ENCODE measurements around the gene MBP. TPM values are rescaled to one million over a fixed set of nuclear protein-coding genes. Genes with fewer than 3 reads are reported as not detected.

MBP gene
- polyA plus RNA-seq, 1 experiment: 2.1 TPM

GRCh38 chr18:77123320-77124231 lies 9.0 kb downstream of the MBP start:
- POLR2A ChIA-PET: no interaction called here
- Histone ChIP-seq H3K27me3 (ENCODE audit: control insufficient read depth, insufficient read depth, low read length) (no peaks in the 10 kb centered on the region), H3K36me3 (ENCODE audit: control insufficient read depth, insufficient read depth, low read length) (no peaks in the 10 kb centered on the region), H3K4me3 (ENCODE audit: low read depth, low read length) (no peak overlapping the region)
- CTCF ChIA-PET: interaction anchor here (0.9 to 1.5 kb wide), 3 partner anchors 16 to 124 kb away, joined by 3 to 4 read pairs (median 3); no protein-coding TSS in a partner anchor
- no peak for DNase-seq (ENCODE audit: low read depth)
- no peak for TF ChIP-seq CTCF (IDR thresholded peaks at IDR 0.05; ENCODE audit: insufficient read depth, low read depth, low read length)

GRCh38 chr18:77121523-77121922 lies 11.1 kb downstream of the MBP start:
- CTCF ChIA-PET: interaction anchor here (0.6 kb wide), 1 partner anchor 122 kb away, joined by 5 read pairs; no protein-coding TSS in a partner anchor
- no peak for DNase-seq (ENCODE audit: low read depth)
- Histone ChIP-seq H3K36me3 (ENCODE audit: control insufficient read depth, insufficient read depth, low read length) (no peaks in the 10 kb centered on the region), H3K4me3 (ENCODE audit: low read depth, low read length) (no peak overlapping the region), H3K27me3 (ENCODE audit: control insufficient read depth, insufficient read depth, low read length) (no peaks in the 10 kb centered on the region)
- POLR2A ChIA-PET: no interaction called here
- no peak for TF ChIP-seq CTCF (IDR thresholded peaks at IDR 0.05; ENCODE audit: insufficient read depth, low read depth, low read length)

DNA sequence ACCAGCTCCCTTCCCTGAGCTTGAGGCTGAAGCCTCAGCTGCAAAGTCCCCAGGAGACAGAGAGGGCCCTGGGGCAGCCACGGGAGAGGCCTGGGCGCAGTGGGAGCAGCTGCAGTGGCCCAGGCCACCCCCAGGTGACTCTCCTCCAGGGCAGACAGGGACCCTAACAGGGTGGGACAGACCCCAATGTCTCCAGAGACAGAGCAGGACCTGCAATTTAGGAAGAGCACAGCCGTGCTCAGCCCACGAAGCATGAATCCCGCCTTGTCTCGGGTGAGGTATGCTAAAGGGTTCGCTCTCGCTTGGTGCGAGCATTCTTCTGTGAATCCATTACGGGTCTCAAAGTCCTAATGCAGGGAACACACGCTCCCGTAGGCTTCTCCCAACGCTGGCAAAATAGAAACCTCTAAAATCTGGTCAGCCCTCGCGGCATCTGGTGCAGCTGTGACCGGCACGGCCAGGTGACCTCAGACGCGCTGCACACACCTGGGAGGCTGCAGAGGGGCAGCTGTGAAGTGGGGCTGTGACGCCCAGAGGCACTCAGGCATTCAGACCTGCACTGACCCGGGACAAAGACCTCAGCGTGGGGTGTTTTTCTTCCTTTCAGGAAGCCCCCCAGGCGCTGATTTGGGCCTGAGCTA lies 12.6 kb downstream of the MBP start:
- Histone ChIP-seq H3K27me3 (ENCODE audit: control insufficient read depth, insufficient read depth, low read length) (no peaks in the 10 kb centered on the region), H3K36me3 (ENCODE audit: control insufficient read depth, insufficient read depth, low read length) (no peaks in the 10 kb centered on the region), H3K4me3 (ENCODE audit: low read depth, low read length) (no peak overlapping the region)
- CTCF ChIA-PET: no interaction called here
- no peak for TF ChIP-seq CTCF (IDR thresholded peaks at IDR 0.05; ENCODE audit: insufficient read depth, low read depth, low read length)
- POLR2A ChIA-PET: no interaction called here
- DNase-seq (ENCODE audit: low read depth): no peak

DNA sequence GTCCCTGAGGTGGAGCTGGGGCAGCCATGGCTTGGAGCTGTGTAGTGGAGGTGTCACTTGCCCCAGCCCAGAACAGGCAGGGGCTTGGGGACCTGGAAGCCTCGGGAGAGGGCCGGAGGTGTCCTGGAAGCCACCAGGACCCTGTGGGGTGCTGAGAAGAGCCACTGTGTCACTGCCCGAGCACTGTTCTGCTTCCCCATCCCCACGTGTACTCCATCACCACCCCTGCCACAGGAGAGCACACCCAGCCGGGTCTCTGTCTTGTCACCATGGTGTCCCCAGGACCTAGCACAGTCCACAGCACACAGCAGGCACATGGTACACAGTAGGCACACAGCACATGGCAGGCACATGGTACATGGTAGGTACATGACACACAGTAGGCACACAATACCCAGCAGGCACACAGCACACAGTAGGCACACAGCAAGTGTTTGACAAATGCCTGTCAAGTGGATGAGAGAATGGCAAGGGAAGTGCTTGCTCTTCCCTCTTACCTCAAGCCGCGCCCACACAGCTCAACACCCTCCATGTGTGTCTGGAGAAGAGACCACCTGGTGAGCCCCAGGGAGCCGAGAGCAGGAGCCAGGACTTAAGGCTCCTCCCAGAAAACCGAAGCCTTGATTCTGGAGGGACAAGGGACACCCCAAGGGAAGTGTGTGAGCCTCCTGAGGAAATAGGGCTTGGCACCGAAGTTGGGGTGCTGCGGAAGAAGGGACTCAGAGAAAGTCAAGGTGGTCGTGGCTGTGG lies 13.3 kb downstream of the MBP start:
- DNase-seq (ENCODE audit: low read depth): no peak
- TF ChIP-seq CTCF (IDR thresholded peaks at IDR 0.05; ENCODE audit: insufficient read depth, low read depth, low read length): no peak
- Histone ChIP-seq H3K36me3 (ENCODE audit: control insufficient read depth, insufficient read depth, low read length) (no peaks in the 10 kb centered on the region), H3K4me3 (ENCODE audit: low read depth, low read length) (no peak overlapping the region), H3K27me3 (ENCODE audit: control insufficient read depth, insufficient read depth, low read length) (no peaks in the 10 kb centered on the region)
- ChIA-PET POLR2A (no interaction called here), CTCF (no interaction called here)

All from BJ (cell line).